GM19452 (cell line): ENCODE results near the gene POMGNT1.

Source experiments
- ATAC-seq: cut with Tn5 transposase; IDR thresholded peaks from one replicate; pipeline ENCODE4 v1.9.1; 2021; ENCODE audit not compliant: unreplicated experiment

Gene POMGNT1

DNA sequence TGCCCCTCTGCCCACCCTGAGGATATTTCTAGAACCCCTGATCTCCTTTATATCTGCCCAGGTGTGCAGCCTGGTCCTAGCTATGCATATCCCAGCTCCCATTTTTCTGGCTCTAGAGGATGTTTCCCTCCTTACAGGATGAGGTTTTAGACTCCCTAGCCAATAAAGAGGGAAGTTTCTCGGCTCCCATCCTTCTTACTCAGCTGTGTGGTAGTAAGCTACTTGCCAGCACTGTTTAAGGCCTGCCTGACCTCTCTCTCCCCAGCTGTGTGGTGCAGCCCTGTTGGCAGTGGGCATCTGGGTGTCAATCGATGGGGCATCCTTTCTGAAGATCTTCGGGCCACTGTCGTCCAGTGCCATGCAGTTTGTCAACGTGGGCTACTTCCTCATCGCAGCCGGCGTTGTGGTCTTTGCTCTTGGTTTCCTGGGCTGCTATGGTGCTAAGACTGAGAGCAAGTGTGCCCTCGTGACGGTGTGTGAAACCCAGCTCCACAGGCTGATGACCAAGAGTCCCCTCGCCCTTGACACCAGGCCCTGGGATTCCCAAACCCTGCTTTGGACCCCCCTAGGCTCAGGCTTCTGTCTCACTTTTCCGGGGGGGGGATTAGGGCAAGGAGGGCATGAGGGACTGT, 14.2 kb downstream of the POMGNT1 start:
- ATAC-seq: peak; percentile 62

DNA sequence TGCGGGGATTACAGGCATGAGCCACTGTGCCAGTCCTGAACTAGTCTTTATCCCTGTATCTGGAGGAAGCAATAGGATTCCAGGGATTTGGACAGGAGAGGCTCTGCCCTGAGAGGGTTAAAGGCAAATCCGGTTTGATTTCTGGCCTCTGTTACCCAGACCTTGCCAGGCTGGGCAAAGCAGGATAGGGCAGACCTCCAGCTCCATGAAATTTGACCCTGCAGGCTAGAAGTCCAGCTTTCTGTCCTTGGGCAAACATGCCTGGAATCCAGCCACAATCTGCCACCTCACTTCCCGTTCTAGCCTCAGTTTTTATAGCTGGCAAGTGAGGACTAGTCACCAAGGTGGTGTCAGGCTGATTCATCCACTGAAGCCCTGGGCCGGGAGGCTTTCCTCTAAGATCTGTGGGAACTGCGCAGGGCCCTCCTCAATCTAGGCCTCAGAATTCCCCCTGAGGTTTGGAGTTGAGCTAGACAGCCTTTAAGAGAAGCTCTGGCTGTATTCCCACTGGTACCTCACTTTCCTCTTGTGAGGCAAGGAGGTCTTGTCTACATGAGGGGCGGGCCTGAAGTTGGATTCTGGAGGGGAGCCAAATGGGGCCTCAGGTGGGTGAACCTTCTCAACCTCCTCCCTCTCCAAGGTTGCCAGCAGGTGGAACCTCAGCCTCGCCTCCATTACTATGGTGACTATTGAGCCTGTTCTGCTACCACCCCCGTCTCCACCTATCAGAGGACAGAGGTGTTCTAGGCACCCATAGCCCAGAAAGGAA, 15.0 kb downstream of the POMGNT1 start:
- ATAC-seq: no peak

DNA sequence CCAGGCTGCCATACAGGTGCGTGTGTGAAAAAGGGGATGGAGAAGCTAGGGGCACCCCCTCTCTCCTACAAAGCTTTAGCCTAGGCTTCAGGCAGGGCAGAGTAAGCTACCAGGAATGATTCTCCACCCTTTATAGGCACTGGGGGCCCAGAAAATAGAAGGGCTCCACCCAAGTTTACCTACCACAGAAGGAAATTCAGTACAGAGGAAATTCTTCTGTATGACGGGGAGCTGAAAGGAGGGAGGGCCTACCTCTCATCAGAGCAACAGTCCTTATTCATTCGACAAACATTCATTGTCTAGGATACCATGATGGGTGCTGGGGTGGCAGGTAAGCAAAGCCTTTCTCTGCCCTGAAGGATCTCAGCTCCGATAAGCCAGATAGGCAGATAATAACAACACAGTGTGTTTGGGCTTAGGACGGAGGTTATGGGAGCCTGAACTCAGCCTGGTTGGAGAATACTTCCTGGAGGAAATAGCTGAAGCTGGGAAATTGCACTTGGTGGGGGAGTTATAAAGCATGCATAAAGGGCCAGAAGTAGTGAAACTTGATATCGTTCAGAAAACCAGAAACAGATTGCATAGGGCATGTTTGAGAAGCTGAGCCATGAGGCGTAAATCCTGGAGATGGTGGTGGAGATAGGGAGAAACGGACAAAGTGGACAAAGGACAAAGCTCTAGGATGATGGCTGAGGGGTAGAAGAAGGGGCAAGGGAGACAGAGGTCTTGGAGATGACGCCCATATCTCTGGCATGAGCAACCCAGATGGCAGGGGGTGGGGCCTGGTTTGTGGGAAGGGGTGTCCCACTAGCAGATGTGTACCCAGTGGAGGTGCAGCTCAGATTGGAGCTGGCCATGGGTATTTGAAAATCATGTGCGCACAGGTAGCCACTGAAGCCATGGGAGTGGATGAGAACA, 16.6 kb downstream of the POMGNT1 start:
- no peak for ATAC-seq

DNA sequence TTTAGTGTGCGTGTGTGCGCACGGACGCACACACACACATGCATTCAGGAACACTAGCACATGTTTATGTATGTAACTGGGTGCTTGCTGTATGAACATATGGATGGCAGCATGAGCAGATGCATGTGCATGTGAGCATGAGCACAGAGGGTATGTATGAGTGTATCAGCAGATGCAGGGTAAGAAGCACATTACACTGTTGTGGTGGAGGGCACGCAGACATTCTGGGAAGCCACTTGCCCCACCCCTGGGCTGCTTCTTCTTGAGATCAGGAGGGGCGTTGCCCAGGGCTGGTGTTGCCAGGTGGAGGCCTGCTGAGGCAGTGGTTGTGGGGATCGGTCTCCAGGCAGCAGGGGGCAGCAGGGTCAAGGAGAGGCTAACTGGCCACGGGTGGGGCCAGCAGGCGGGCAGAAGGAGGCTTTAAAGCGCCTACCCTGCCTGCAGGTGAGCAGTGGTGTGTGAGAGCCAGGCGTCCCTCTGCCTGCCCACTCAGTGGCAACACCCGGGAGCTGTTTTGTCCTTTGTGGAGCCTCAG, 18.1 kb downstream of the POMGNT1 start:
- ATAC-seq: no peak

DNA sequence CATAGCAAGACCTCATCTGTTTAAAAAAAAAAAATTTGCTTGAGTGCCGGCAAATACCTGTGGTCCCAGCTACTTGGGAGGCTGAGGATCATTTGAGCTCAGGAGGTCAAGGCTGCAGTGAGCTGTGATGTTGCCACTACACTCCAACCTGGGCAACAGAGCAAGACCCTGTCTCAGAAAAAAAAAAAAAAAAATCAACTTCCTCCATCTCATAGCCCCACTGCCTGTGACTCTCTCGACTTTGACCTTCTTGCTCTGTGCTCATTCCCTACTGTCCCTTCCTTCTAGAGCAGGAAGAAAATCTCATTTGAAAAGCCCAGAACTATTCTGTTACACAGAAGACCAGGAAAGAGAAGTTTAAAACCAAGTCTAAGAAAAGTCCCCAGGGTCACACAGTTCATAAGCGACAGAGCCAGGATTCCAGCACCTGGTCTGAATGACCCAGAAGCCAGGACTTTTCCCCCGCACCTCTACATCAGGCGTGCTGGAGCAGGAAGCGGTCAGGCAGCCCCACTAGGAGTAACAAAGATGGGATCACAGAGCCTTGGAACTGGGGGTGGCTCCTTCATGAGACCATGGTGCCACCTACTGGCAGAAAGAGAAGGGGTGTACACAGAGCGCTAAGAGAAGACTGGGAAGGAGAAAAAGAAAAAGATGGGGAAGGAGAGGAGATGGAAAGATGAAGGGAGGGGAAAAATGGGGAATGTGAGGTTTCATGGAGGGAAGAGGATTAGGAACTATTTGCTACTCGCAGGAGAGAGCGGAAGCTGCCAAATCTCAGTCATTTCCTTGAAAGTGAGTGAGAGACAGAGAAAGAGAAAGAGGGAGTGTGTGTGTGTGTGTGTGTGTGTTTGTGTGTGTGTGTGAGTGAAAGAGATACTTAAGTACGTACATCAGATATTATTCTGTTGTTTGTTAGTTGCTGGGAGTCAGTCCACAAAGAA, 18.8 kb downstream of the POMGNT1 start:
- ATAC-seq: no peak

DNA sequence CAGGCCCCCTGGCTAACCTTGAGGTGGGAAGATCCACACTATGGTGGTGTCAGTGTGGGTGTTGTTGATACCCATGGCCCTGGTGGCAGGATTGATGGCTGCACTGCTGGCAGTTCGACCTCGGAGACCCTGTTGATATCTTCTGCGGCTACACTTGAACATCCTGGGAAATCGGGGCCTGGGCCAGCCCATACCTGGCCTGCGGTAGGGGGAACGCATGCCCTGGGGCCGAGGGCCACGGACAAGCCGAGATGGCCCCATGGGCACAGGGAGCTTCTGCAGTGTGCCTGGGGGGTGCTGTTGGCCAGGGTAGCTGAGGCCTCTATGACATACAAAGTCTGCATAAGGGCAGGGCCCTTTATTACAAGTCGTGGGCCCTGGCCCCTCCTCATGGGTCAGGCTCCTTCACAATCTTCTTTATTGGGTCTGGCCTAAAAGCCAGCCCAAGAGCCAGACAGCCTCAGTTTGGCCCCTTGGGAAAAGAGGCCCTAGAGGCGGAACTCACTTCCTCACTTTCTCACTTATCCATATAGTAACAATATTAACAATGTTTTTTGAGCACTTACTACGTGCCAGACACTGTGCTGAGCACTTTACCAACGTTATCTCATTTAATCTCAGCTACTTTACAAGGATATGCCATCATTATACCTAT, 21.9 kb downstream of the POMGNT1 start, which contains the start of gene P3R3URF:
TSS of gene P3R3URF (minus strand) at position 278 of the 655 bp plus-strand sequence. CDS start at position 261, 17 bp downstream.
- ATAC-seq: no peak

DNA sequence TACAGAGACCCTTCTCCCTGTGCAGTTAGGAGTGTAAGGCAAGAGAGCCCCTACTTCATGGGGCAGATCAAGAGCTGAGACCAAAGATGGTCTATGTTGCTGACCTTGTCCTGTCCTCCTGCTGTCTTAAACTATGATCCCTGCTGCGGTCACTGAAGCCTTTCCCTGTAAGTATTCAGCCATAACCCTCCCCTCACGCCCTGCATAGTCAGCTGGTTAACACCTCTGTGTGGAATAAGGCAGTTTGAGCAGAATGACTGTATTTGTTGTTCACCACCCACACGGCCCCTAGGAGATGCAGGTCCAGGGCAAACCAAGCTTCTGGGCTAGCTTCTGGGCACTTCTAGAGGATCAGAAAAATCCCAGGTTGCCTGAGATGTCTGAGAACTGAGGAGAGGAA, 23.0 kb downstream of the POMGNT1 start:
- no peak for ATAC-seq

DNA sequence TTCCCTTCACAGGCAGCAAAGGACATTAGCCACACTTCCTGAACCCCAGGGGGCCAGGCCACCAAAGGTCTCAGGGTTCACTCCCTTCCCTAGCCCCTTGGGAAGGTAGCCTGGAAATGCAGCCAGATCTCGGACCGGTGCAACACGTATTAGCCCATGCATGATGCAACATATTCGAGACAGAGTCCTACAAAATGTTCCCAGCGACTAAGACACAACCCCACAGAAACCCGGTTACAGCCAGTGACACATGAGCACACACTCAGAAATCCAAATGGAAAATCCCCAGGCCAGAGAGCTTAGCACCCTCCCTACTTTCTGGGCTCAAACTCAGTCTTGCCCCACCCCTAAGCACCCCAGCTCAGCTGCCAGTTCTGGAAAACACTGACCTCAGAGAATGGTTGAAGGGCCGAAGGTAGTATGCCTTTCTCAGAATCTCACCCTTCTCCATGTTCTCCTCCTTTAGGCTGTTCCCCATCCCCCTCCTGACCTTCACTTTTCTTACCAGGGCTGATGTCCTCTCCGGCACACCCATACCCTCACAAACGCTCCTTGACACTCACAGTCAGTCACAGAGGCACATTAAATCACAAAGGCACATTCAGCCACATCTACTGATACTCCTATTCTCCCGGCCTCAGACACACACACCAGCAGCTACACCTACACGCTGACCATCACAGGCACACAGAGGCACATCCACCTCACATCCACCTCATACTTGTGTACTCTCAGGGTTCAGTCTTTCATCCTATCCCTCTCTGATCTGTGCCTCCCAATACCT, 23.6 kb downstream of the POMGNT1 start, which contains the start of gene TSPAN1:
TSS of gene TSPAN1 (plus strand) at position 640 of the 784 bp plus-strand sequence. CDS start 6,021 bp downstream, outside the sequence.
- no peak for ATAC-seq

DNA sequence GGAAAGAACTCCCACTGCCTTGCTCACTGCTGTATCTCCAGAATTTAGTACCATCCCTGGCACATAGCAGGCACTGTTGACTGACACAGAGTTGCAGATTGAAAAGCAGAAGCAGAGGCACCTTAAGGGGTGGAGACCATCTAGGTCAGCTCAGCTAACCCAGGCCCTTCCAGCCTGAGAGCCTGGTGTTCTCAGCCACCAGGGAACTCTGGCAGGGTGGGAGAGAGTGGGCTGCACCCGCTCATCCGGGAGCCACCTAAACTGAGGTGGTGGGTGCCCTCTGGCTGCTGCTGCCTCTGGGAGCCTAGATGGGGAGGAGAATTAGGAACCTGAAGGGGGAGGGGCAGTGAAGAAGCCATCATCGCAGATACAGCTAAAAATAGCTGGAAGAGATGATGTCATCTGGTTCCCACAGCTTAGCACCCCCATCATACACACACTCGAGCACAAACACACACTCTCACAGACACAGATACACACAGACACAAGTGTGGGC, 24.8 kb downstream of the POMGNT1 start:
- ATAC-seq: no peak

DNA sequence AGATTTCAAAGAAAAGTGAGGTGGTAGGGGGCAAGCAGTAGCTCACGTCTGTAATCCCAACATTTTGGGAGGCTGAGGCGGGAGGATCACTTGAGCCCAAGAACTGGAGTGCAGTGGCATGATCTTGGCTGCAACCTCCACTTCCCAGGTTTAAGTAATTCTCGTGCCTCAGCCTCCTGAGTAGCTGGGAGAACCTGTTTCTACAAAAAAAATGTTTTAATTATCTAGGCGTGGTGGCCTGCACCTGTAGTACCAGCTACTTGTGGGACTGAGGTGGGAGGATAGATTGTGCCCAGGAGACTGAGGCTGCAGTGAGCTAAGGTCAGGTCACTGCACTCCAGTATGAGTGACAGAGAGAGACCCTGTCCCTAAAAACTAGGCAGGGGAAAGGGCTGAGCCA, 25.9 kb downstream of the POMGNT1 start:
- ATAC-seq: no peak

DNA sequence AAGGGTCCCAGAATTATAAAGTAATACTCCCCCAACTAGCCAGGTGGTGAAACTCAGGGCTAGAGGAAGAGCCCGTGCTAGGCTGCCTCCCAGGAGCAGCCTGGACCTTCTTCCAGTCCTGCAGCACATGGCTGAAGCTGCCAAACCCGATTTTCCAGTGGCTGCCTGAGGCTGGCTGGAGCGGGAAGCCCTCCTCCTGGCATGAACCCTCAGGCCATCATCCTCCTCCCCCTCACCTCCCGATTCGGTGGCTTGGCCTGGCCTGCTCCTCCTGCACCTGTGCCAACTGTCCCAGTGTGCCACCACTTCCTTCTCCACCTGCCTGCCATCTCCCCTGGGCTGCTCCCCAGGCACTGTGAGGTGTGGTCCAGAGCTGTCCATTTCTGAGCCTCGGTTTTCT, 26.4 kb downstream of the POMGNT1 start:
- ATAC-seq: no peak

DNA sequence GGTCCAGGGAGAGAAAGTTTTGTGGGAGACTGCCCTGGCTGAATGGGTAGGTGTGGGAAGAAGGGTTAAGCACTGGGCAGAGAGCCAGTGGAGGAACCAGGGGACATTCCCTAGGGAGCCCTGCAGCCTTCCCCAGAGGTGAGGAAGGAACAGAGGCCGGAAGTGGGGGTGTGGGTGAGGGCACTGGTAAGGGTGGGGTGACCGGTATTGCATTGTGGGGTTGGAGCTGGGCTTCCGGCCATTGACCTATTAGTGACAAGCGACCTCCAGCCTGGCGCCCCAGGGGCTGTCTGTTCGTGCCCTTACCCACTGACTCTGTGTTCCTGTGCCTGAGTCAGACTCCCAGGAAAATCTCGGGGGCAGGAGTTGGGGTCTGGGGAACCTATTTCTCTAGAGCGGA, 26.9 kb downstream of the POMGNT1 start:
- ATAC-seq: no peak

DNA sequence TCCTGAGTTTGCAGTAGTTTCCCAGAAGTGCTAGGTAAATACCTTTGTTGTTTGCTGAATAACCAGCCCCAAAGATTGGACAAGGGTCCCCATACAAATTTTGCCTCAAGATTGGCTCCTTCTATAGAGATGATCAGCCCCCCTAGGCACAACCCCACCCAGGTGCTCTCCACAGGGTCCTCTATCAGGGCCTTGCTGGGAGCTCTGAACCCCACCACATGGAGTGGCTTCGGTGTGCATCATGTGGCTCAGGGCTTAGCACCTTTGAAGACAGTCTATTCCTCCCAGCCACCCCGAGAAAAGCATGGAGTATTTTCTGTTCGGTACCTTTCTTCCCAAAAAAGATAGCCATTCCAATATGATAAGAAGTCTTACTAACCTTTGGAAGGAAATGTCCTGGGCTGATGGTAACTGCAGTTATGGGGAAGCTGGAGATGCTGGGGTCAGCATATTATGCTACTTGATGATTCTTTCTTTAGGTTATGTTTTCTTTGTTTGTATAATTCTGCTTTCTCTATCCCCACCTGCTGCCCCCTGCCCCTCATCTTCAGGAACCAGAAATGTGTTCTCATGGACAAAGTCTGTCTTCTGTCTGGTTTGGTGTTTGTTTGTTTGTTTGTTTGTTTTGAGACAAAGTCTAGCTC, 28.3 kb downstream of the POMGNT1 start:
- ATAC-seq: no peak

DNA sequence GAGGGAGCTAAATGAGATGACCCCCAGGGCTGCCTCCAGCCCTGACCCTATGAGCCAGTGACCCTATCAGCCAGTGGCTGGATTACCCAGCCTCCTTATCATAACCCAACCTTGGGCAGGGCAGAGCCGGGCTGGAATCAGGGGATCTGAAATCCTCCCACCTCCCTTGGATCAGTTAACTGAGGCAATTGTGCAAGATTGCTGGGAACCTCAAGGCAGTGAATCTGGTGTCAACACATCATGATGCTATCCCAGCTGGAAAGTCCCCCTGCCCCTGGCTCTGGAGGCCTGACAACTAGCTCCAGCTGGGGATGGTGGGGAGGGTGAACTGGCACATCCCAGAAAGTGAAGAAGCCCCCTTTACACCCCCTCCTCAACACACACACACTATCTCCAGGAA, 29.8 kb downstream of the POMGNT1 start:
- no peak for ATAC-seq

DNA sequence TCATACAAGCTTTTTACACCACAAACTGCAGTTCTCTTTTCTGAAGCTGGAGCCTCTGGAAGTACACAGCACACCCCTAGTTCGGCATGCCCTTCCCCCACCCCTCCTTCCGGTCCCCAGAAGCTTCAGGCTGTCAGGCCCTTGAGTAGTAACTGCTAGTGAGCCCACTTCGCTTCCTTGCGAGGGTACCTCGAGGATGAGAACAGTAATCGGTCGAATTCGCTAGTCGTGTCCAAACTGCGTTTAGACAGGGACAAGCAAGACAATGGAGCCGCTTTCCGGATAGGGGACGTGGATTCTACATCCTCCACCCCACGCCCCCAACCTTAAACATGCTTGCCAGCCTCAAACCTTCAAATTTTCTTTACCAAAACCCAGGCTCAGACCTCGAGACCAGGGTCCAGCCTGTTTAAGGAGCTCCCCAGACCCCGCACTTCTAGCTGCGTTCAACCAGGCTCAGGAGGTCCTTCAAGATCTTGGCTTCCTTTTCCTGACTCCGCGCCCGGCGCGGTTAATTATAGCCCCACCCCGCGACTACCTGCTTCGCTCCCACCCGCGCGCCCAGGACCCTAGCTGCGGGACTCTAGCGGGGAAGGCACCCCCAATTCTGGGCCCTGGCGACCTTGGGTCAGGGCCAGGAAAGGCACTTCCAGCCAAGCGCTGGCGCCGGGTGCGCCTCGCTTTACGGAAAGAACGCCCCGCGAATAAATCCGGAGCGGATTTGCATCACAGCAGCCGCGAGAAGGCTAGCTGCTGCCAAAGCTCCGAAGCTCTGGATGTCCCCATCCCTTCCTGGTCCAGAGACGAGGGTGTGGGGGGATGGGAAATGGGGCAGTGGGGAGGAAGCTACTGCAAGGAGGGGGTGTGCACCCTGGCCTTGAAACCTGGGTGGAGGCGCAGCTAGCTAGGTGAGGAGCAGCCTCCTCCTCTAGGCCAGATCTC, 31.4 kb downstream of the POMGNT1 start:
- ATAC-seq: peak; percentile 55

DNA sequence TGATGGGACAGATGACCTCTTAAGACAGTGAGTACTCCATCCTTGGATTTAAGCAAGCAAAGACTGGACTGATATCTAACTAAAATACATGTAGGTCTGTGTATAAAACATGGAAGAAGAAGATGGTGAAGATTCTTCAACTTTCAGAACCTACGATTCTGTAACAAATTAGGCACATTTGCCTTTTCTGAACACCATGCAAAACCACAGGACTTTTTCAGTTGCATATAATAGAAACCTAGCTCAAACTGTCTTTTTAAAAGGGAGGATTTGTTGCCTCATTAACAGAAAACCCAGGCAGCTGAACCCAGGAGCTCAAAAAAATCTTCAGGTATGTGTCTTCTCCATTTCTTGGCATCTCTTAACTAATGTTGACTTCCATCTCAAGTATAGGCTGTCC, 38.0 kb downstream of the POMGNT1 start:
- ATAC-seq: no peak

DNA sequence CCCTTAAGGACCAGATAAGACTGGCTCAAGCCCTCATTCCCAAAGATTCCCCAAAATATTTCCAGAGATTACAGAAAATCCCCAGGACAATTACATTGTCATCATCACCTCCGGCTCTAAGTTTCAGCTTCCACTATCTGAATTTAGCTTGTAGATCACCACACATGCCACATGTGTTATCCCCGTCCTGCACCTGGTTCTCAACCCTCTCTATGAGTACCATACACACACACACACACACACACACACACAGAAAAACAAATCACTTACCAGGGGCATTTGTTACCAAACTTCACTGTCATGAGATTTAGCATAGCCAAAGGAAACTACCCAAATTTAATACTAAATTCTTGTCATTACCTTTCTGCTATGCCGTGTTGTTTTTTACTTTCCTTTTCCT, 38.7 kb downstream of the POMGNT1 start:
- ATAC-seq: no peak
